OCI-LY7 (cell line): ENCODE data around the gene MPHOSPH6. TPM values are rescaled to one million over a fixed set of nuclear protein-coding genes. Genes with fewer than 3 reads are reported as not detected.
"Not testable (repeated sequence)": the region's sequence is repeated elsewhere in the genome, so short reads cannot be mapped to it uniquely, and the experiment has no call there.

Experiments
- BruUV-seq: library from RNA; stranded (reverse); fragments of 400-500 nt; replicated peaks from 2 replicates; lab custom pipeline; 2021; lab: Mats Ljungman, UMichigan
- CTCF ChIA-PET: fragments of 300-600 bp; sonication (Branson Sonifier 250); formaldehyde crosslinking; loops from one replicate; lab custom pipeline; 2022; ENCODE audit warnings: antibody characterized with exemption; ENCODE audit not compliant: unreplicated experiment; lab: Charles Lee
- POLR2A ChIA-PET: fragments of 300-600 bp; sonication (Branson Sonifier 250); formaldehyde crosslinking; loops from one replicate; lab custom pipeline; 2022; ENCODE audit warnings: antibody characterized with exemption; lab: Charles Lee
- DNase-seq: peaks from one replicate; pipeline ENCODE4 v3.0.0-alpha.2; 2015; ENCODE audit warnings: low spot score
- H2AFZ ChIP-seq: fragments of 200-600 bp; sonication (generic), shearing (Covaris generic); 2 replicates; pipeline ENCODE4 v1.6.1; 2014; ENCODE audit warnings: mild to moderate bottlenecking, antibody characterized with exemption, low read length, moderate library complexity
- H3K27ac ChIP-seq: fragments of 200-600 bp; sonication (generic); 2 replicates; pipeline ENCODE4 v1.5.1; 2014; ENCODE audit warnings: mixed run types, low read depth, mild to moderate bottlenecking, moderate library complexity, low read length, inconsistent platforms; ENCODE audit not compliant: poor library complexity, severe bottlenecking
- H3K36me3 ChIP-seq: fragments of 200-600 bp; sonication (generic); 2 replicates; pipeline ENCODE4 v1.6.1; 2014; ENCODE audit warnings: mild to moderate bottlenecking, antibody characterized with exemption, low read length, moderate library complexity, mixed read lengths; ENCODE audit not compliant: insufficient read depth
- H3K4me1 ChIP-seq: fragments of 200-600 bp; sonication (generic); 2 replicates; pipeline ENCODE4 v1.5.1; 2014; ENCODE audit warnings: mild to moderate bottlenecking, low read length; ENCODE audit not compliant: insufficient read depth, poor library complexity, severe bottlenecking
- H3K4me2 ChIP-seq: fragments of 200-600 bp; sonication (generic); 2 replicates; pipeline ENCODE4 v1.6.1; 2014; ENCODE audit warnings: mild to moderate bottlenecking, low read length
- H3K4me3 ChIP-seq: fragments of 200-600 bp; sonication (generic); 2 replicates; pipeline ENCODE4 v1.5.1; 2014; ENCODE audit warnings: mild to moderate bottlenecking, low read depth, low read length; ENCODE audit not compliant: poor library complexity, severe bottlenecking
- H3K79me2 ChIP-seq: fragments of 200-600 bp; sonication (generic); 2 replicates; pipeline ENCODE4 v1.6.1; 2016; ENCODE audit warnings: low read depth, mild to moderate bottlenecking, low read length, moderate library complexity, mixed read lengths; ENCODE audit not compliant: insufficient read depth
- H3K9me2 ChIP-seq: fragments of 200-600 bp; sonication (generic); 2 replicates; pipeline ENCODE4 v1.6.1; 2016; ENCODE audit warnings: mild to moderate bottlenecking, low read length, mixed read lengths; ENCODE audit not compliant: insufficient read depth
- H3K9me3 ChIP-seq: fragments of 200-600 bp; sonication (generic); 2 replicates; pipeline ENCODE4 v1.6.1; 2014; ENCODE audit warnings: mild to moderate bottlenecking, mixed run types, low read length, mixed read lengths
- H4K20me1 ChIP-seq: fragments of 200-600 bp; sonication (generic); 2 replicates; pipeline ENCODE4 v1.6.1; 2014; ENCODE audit warnings: mild to moderate bottlenecking, antibody characterized with exemption, low read length, moderate library complexity, mixed read lengths; ENCODE audit not compliant: insufficient read depth
- CTCF ChIP-seq: fragments of 200-600 bp; sonication (generic); conservative IDR thresholded peaks from 2 replicates; pipeline ENCODE4 v1.5.1; 2014; ENCODE audit warnings: mild to moderate bottlenecking, antibody characterized with exemption, low read length, moderate library complexity, mixed read lengths
- EZH2phosphoT487 ChIP-seq: fragments of 200-600 bp; sonication (generic); IDR thresholded peaks from 2 replicates; pipeline ENCODE4 v1.6.1; 2018; ENCODE audit warnings: low read depth, borderline replicate concordance, mild to moderate bottlenecking, mixed run types, antibody characterized with exemption, low read length, moderate library complexity, mixed read lengths
- intact Hi-C: fragments of 100-400 bp; cut with micrococcal nuclease; formaldehyde crosslinking; loops from one replicate; pipeline ENCODE4 v1.10.0; 2022; ENCODE audit not compliant: unreplicated experiment
- total RNA-seq, 2 experiments: library from RNA; depleted of rRNA in 1 of 2; stranded (reverse); fragments of >200 nt in 1 of 2; shearing (Covaris generic) in 1 of 2; gene quantifications; 2 replicates each; pipeline ENCODE4 v1.2.3, GENCODE V29; 2014 to 2022

Gene MPHOSPH6
- total RNA-seq, 2 experiments from 2014 or later = 21.2 to 42.5 TPM

GRCh38 chr16:82147546-82147945 lies 22.5 kb downstream of the MPHOSPH6 start:
- no peaks in the 10 kb centered on the region for H3K79me2 ChIP-seq
- ChIA-PET POLR2A (interaction anchor here (0.6 kb wide), 1 partner anchor 41 kb away, joined by 3 read pairs; no protein-coding TSS in a partner anchor), CTCF (no interaction called here)
- BruUV-seq = no TSS peak
- no peak overlapping the region for H3K4me2 ChIP-seq
- H2AFZ ChIP-seq = no peak overlapping the region
- no peaks in the 10 kb centered on the region for H3K4me1 ChIP-seq
- no peaks in the 10 kb centered on the region for H3K9me3 ChIP-seq
- H4K20me1 ChIP-seq = no peaks in the 10 kb centered on the region
- no peak overlapping the region for H3K4me3 ChIP-seq
- intact Hi-C loops = no loop called here
- no peak for TF ChIP-seq EZH2phosphoT487
- TF ChIP-seq CTCF = no peak
- H3K9me2 ChIP-seq = no peaks in the 10 kb centered on the region
- DNase-seq = no peak
- H3K27ac ChIP-seq = no peak overlapping the region
- peaks cover 57% of the 10 kb centered on the region for H3K36me3 ChIP-seq

- Histone ChIP-seq H3K36me3 (peaks cover 52% of the 10 kb centered on the region), H2AFZ (no peak overlapping the region), H3K27ac (no peak overlapping the region), H3K4me3 (no peak overlapping the region), H3K4me2 (no peak overlapping the region), H4K20me1 (no peaks in the 10 kb centered on the region), H3K4me1 (no peaks in the 10 kb centered on the region), H3K9me3 (no peaks in the 10 kb centered on the region), H3K79me2 (no peaks in the 10 kb centered on the region), H3K9me2 (no peaks in the 10 kb centered on the region)
- TF ChIP-seq CTCF (no peak), EZH2phosphoT487 (no peak)
- intact Hi-C loops = no loop called here
- ChIA-PET CTCF (no interaction called here), POLR2A (interaction anchor here (0.6 kb wide), 1 partner anchor 41 kb away, joined by 3 read pairs; no protein-coding TSS in a partner anchor)
- DNase-seq = no peak
- BruUV-seq = no TSS peak
Observed at GRCh38 chr16:82146957-82147356, 23.1 kb downstream of the MPHOSPH6 start.

GRCh38 chr16:82146556-82146955 lies 23.5 kb downstream of the MPHOSPH6 start:
- H3K9me3 ChIP-seq = no peaks in the 10 kb centered on the region
- intact Hi-C loops = no loop called here
- H4K20me1 ChIP-seq = no peaks in the 10 kb centered on the region
- DNase-seq = no peak
- no TSS peak for BruUV-seq
- H3K79me2 ChIP-seq = no peaks in the 10 kb centered on the region
- ChIA-PET CTCF (no interaction called here), POLR2A (no interaction called here)
- TF ChIP-seq EZH2phosphoT487 (no peak), CTCF (no peak)
- no peak overlapping the region for H3K27ac ChIP-seq
- no peaks in the 10 kb centered on the region for H3K9me2 ChIP-seq
- no peak overlapping the region for H3K4me2 ChIP-seq
- H2AFZ ChIP-seq = no peak overlapping the region
- H3K36me3 ChIP-seq = peaks cover 48% of the 10 kb centered on the region
- H3K4me1 ChIP-seq = no peaks in the 10 kb centered on the region
- no peak overlapping the region for H3K4me3 ChIP-seq

GRCh38 chr16:82139286-82139571 lies 30.8 kb downstream of the MPHOSPH6 start:
- H3K4me2 ChIP-seq, H3K9me3 ChIP-seq, H3K79me2 ChIP-seq, intact Hi-C loops, POLR2A ChIA-PET, H4K20me1 ChIP-seq, H3K27ac ChIP-seq, H3K36me3 ChIP-seq, DNase-seq, H3K4me3 ChIP-seq, H3K4me1 ChIP-seq, CTCF ChIA-PET, H3K9me2 ChIP-seq, BruUV-seq, H2AFZ ChIP-seq: not testable (repeated sequence)
